HepG2 (cell line): ENCODE data around the gene SKA2. TPM values are rescaled to one million over a fixed set of nuclear protein-coding genes. Genes with fewer than 3 reads are reported as not detected.

Experiments used
- DMTF1 ChIP-seq: sonication (generic); formaldehyde crosslinking; IDR thresholded peaks from 2 replicates; pipeline ENCODE4 v1.4.0; 2020; ENCODE audit warnings: mild to moderate bottlenecking, missing genetic modification reagents
- ELF1 ChIP-seq: sonication (generic); formaldehyde crosslinking; IDR thresholded peaks from 2 replicates; pipeline ENCODE4 v1.4.0; 2020; ENCODE audit warnings: missing genetic modification reagents
- GATA4 ChIP-seq: sonication (generic); IDR thresholded peaks from 2 replicates; pipeline ENCODE4 v1.6.1; 2016; ENCODE audit warnings: antibody characterized with exemption, low read depth, borderline replicate concordance
- HIVEP1 ChIP-seq: sonication (generic); formaldehyde crosslinking; IDR thresholded peaks from 2 replicates; pipeline ENCODE4 v1.4.0; 2020; ENCODE audit warnings: mild to moderate bottlenecking, missing genetic modification reagents
- HMGXB4 ChIP-seq, 2 experiments: sonication (generic) in 1 of 2; formaldehyde crosslinking in 1 of 2; IDR thresholded peaks; 2 replicates each; pipeline versions ENCODE4 v1.4.0 to v1.6.1; 2018 to 2020; ENCODE audit warnings: missing genetic modification reagents in 2 of 2, borderline replicate concordance in 1 of 2, low read depth in 1 of 2, mild to moderate bottlenecking in 1 of 2, missing biosample characterization in 1 of 2
- JUN ChIP-seq: sonication (generic); formaldehyde crosslinking; IDR thresholded peaks from 2 replicates; pipeline ENCODE4 v1.4.0; 2020; ENCODE audit warnings: mild to moderate bottlenecking, missing genetic modification reagents
- KLF6 ChIP-seq: IDR thresholded peaks from 2 replicates; pipeline ENCODE4 v1.8.0; 2016; ENCODE audit warnings: missing biosample characterization, missing genetic modification reagents
- MXD3 ChIP-seq: IDR thresholded peaks from 2 replicates; pipeline ENCODE4 v1.6.1; 2016; ENCODE audit warnings: mild to moderate bottlenecking, missing biosample characterization, missing genetic modification reagents
- POLR2AphosphoS2 ChIP-seq: IDR thresholded peaks from 2 replicates; pipeline ENCODE4 v1.6.1; 2011; ENCODE audit warnings: low read depth, low read length, improper control_type of control experiment
- RAD21 ChIP-seq: fragments of 450-650 bp; formaldehyde crosslinking; IDR thresholded peaks from 2 replicates; pipeline ENCODE4 v1.5.0; 2020; ENCODE audit warnings: mild to moderate bottlenecking
- RFX5 ChIP-seq: IDR thresholded peaks from 2 replicates; pipeline ENCODE4 v1.6.1; 2011; ENCODE audit warnings: low read depth, low read length, improper control_type of control experiment
- ZKSCAN5 ChIP-seq: sonication (generic); formaldehyde crosslinking; IDR thresholded peaks from 2 replicates; pipeline ENCODE4 v1.5.1; 2020; ENCODE audit warnings: mild to moderate bottlenecking, missing genetic modification reagents
- ZNF232 ChIP-seq: sonication (generic); formaldehyde crosslinking; IDR thresholded peaks from 2 replicates; pipeline ENCODE4 v1.4.0; 2020; ENCODE audit warnings: missing genetic modification reagents, borderline replicate concordance
- ZNF264 ChIP-seq: sonication (generic); formaldehyde crosslinking; IDR thresholded peaks from 2 replicates; pipeline ENCODE4 v1.4.0; 2020; ENCODE audit warnings: missing genetic modification reagents
- ZNF280D ChIP-seq: sonication (generic); formaldehyde crosslinking; IDR thresholded peaks from 2 replicates; pipeline ENCODE4 v1.5.1; 2020; ENCODE audit warnings: mild to moderate bottlenecking, missing genetic modification reagents
- ZNF3 ChIP-seq: IDR thresholded peaks from 2 replicates; pipeline ENCODE4 v1.7.0; 2017; ENCODE audit warnings: inconsistent platforms
- ZNF569 ChIP-seq: sonication (generic); formaldehyde crosslinking; IDR thresholded peaks from 2 replicates; pipeline ENCODE4 v1.5.0; 2020; ENCODE audit warnings: mild to moderate bottlenecking, missing genetic modification reagents, moderate library complexity, borderline replicate concordance
- ZNF597 ChIP-seq: sonication (generic); formaldehyde crosslinking; IDR thresholded peaks from 2 replicates; pipeline ENCODE4 v1.5.0; 2020; ENCODE audit warnings: missing genetic modification reagents
- ZNF614 ChIP-seq: IDR thresholded peaks from 2 replicates; pipeline ENCODE4 v1.6.1; 2018; ENCODE audit warnings: missing biosample characterization, missing genetic modification reagents, inconsistent platforms, borderline replicate concordance
- ZNF619 ChIP-seq: sonication (generic); formaldehyde crosslinking; IDR thresholded peaks from 2 replicates; pipeline ENCODE4 v1.4.0; 2020; ENCODE audit warnings: mild to moderate bottlenecking, missing genetic modification reagents
- polyA plus RNA-seq, 8 experiments: library from polyadenylated mRNA; depleted of rRNA in 3 of 8; stranded (reverse) in 7 of 8; unstranded in 1 of 8; fragments of >200 nt; fragmentation: Illumina TruSeq in 4 of 8; extraction: Trizol in 4 of 8; gene quantifications; 2 replicates each; pipeline versions ENCODE4 v1.2.1 to v1.2.3, GENCODE V29; 2011 to 2016; ENCODE audit warnings: low read depth in 4 of 8, missing spikeins in 1 of 8, mixed read lengths in 1 of 8; ENCODE audit not compliant: insufficient read depth in 1 of 8
- total RNA-seq, 5 experiments: library from RNA; depleted of rRNA; stranded (reverse); fragments of >200 nt; fragmentation: Illumina TruSeq; extraction: Trizol; gene quantifications; 2 replicates each; pipeline ENCODE4 v1.2.3, GENCODE V29; 2016; ENCODE audit warnings: low read depth in 1 of 5

Gene SKA2
- total and polyA plus RNA-seq, 2 of the 13 experiments (the other 11 are each of a cell fraction or from before 2014, with no cell fraction given), result 18.6 to 91.8 TPM

GRCh38 chr17:59154721-59155438 lies at the start of gene SKA2 (continued):
- TF ChIP-seq ZNF569 (CRISPR knock-in tag) (peak; percentile 56; the same call in 1 of the 2 replicates), JUN (CRISPR knock-in tag) (peak; percentile 56; the same call in 1 of the 2 replicates), ZNF280D (CRISPR knock-in tag) (0 out of 2 replicates have a peak, but pooled peaks have one; percentile 17), MXD3 (CRISPR knock-in tag) (peak; percentile 20; the same call in 1 of the 2 replicates), ELF1 (CRISPR knock-in tag) (peak; percentile 42), HIVEP1 (CRISPR knock-in tag) (0 out of 2 replicates have a peak, but pooled peaks have one; percentile 23), KLF6 (CRISPR knock-in tag) (peak; percentile 20; the same call in 1 of the 2 replicates), ZNF614 (CRISPR knock-in tag) (peak; percentile 61; the same call in 1 of the 2 replicates), ZNF3 (CRISPR knock-in tag) (peak; percentile 73; the same call in 1 of the 2 replicates), ZNF619 (CRISPR knock-in tag) (no peak), HMGXB4 (CRISPR knock-in tag; IDR thresholded peaks at IDR 0.05; ENCODE audit: borderline replicate concordance in 1 of 2, low read depth in 1 of 2) (peak in 1 of 2 experiments; percentile 85; a peak in 2 of 4 replicates), ZNF232 (CRISPR knock-in tag) (peak; percentile 26; the same call in 1 of the 2 replicates), RAD21 (CRISPR knock-in tag) (peak; percentile 55; the same call in 1 of the 2 replicates), ZNF264 (CRISPR knock-in tag) (0 out of 2 replicates have a peak, but pooled peaks have one; percentile 14), GATA4 (0 out of 2 replicates have a peak, but pooled peaks have one; percentile 42), DMTF1 (CRISPR knock-in tag) (peak; percentile 96), RFX5 (peak; percentile 83; the same call in 1 of the 2 replicates), POLR2AphosphoS2 (no peak), ZNF597 (CRISPR knock-in tag) (no peak), ZKSCAN5 (CRISPR knock-in tag) (0 out of 2 replicates have a peak, but pooled peaks have one; percentile 14)
